ENCODE measurements around the gene CHMP2A.

Gene CHMP2A

DNA sequence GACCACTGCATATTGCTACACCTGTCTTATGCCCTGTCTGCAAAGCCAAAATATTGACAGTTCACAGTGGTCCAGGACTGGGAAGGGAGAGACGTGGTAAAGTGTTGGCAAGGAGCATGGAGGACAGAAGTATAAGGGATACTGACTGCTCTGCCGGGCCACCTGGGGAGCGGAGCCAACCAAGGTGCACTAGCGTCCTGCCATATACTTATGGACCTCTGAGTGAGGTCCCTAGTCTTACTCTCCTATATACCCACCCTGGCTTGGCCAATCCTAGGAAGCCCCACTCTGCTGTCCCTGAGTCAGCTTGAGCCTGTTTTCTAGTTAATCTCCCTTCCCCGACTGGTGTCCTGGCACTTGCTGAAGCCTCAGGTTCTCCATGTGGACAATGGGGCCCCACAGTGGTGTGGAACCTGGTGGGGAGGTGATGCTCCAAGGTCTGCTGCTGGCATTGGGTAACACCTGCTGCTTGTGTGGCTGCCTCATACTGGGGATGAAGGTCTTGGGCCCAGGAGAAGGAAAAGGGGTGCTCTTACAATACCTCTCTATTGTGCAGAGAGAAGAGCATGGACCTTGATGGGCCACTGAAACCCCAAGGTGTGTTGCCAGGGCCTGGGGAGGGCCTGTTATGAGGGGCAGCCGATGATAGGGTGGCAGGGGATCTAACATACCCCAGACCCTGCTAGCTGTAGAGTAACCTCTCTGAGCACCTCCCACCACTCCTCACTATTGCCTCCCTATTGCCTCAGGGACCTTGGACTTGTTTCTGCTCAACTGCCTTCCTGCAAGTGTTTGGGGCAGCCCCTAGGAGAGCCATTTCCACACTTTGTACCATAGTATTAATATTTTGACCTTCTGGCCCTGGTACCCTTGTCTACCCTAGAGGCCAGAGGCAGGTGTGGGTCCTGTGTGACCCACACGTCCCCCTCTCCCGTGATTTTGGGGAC, 17.8 kb downstream of the CHMP2A start:
- no peak for TF ChIP-seq CTCF (IDR thresholded peaks at IDR 0.05; ENCODE audit: insufficient read depth, missing control alignments)
- FAIRE-seq (no peak), DNase-seq (ENCODE audit: insufficient read length, low spot score) (no peak)

- no peak for DNase-seq (ENCODE audit: insufficient read length, low spot score)
- TF ChIP-seq CTCF (IDR thresholded peaks at IDR 0.05; ENCODE audit: insufficient read depth, missing control alignments) = no peak
- FAIRE-seq = no peak
These were observed 19.0 kb downstream of the CHMP2A start for GRCh38 chr19:58535857-58536256.

- DNase-seq (ENCODE audit: insufficient read length, low spot score) (no peak), FAIRE-seq (no peak)
- TF ChIP-seq CTCF (IDR thresholded peaks at IDR 0.05; ENCODE audit: insufficient read depth, missing control alignments) = no peak
These were observed 23.7 kb downstream of the CHMP2A start for GRCh38 chr19:58531034-58531840.

DNA sequence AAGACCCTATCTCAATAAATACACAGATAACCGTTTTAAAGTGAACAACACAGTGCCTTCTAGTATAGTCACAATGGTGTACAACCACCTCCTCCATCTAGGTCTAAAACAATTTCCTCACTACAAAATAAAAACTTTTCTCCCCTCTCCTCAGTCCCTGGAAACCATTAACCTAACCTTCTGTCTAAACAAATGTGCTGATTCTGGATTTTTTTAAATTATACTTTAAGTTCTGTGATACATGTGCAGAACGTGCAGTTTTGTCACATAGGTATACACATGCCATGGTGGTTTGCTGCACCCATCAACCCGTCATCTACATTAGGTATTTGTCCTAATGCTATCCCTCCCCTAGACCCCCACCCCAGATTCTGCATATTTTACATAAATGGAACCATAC, 25.5 kb downstream of the CHMP2A start:
- DNase-seq (ENCODE audit: insufficient read length, low spot score) (no peak), FAIRE-seq (no peak)
- TF ChIP-seq CTCF (IDR thresholded peaks at IDR 0.05; ENCODE audit: insufficient read depth, missing control alignments) = no peak

DNA sequence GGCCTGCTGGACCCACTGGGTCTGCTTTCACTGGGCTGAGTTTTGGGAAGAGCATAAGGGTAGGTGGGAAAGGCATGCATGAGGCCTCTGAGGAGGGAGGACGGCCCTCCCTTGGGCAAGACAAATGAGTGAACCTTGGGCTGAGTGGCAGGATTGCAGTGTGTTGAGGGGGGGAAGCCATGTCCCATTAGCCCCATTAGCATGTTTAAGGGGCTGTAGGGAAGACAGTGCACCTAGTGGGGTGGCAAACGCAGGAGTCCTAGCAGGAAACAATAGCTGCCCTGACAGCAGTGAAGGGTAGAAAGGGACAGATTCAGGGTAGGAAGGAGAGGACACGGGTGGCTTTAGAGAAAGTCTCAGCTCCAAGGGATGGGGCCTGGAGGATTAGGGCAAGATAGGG, 32.2 kb downstream of the CHMP2A start:
- TF ChIP-seq CTCF (IDR thresholded peaks at IDR 0.05; ENCODE audit: insufficient read depth, missing control alignments) = no peak
- DNase-seq (ENCODE audit: insufficient read length, low spot score) (no peak), FAIRE-seq (no peak)

DNA sequence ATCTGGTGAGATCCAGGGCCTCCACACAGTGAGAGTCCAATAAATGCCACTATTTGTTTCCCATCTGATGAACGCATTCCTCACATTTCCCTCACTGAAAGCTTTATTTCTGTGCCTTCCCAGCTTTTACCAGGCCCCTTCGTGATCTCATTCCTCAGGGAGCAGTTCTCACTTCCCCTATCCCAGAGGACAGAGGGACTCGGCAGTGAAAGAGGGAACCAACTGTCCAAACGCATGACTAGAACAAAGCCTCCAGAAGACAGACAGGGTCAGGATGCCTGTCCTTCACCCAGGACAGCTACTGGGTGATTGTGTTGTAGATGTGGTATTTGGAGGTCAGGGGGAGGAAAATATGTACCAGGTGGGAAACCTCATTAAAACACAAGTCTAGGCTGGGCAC, 33.3 kb downstream of the CHMP2A start:
- TF ChIP-seq CTCF (IDR thresholded peaks at IDR 0.05; ENCODE audit: insufficient read depth, missing control alignments) = no peak
- DNase-seq (ENCODE audit: insufficient read length, low spot score) (no peak), FAIRE-seq (no peak)

Measured in D721Med (cell line).